Measurements from ENCODE around the gene CASP2.

CASP2 gene

GRCh38 chr7:143287935-143288826 lies at the start of gene CASP2:
TSS of gene CASP2 (plus strand) at chr7:143288351. CDS start at chr7:143288456, 105 bp downstream.
- peak within 1 kb of the TSS; percentile 95 to 96 for H3K4me3 ChIP-seq (ENCODE audit: low read depth in 1 of 2, low read length in 1 of 2)
- peaks cover 32 to 34% of the 10 kb centered on the region in 2 experiments for H3K4me1 ChIP-seq (ENCODE audit: control insufficient read depth in 1 of 2, insufficient read depth in 1 of 2, low read depth in 1 of 2, low read length in 1 of 2)
- TF ChIP-seq, protein P1, sequence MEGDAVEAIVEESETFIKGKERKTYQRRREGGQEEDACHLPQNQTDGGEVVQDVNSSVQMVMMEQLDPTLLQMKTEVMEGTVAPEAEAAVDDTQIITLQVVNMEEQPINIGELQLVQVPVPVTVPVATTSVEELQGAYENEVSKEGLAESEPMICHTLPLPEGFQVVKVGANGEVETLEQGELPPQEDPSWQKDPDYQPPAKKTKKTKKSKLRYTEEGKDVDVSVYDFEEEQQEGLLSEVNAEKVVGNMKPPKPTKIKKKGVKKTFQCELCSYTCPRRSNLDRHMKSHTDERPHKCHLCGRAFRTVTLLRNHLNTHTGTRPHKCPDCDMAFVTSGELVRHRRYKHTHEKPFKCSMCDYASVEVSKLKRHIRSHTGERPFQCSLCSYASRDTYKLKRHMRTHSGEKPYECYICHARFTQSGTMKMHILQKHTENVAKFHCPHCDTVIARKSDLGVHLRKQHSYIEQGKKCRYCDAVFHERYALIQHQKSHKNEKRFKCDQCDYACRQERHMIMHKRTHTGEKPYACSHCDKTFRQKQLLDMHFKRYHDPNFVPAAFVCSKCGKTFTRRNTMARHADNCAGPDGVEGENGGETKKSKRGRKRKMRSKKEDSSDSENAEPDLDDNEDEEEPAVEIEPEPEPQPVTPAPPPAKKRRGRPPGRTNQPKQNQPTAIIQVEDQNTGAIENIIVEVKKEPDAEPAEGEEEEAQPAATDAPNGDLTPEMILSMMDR (IDR thresholded peaks at IDR 0.05) = peak; percentile 47
- no peaks in the 10 kb centered on the region for H3K9me3 ChIP-seq
- no peaks in the 10 kb centered on the region for H3K27me3 ChIP-seq
- H3K27ac ChIP-seq = peak within 1 kb of the TSS; percentile 76
- H3K36me3 ChIP-seq = peaks cover 17% of the 10 kb centered on the region

GRCh38 chr7:143239813-143240212 lies 48.3 kb upstream of the CASP2 start:
- peaks cover 45 to 49% of the 10 kb centered on the region in 2 experiments for H3K4me1 ChIP-seq (ENCODE audit: control insufficient read depth in 1 of 2, insufficient read depth in 1 of 2, low read depth in 1 of 2, low read length in 1 of 2)
- no peaks in the 10 kb centered on the region for H3K36me3 ChIP-seq
- peak overlapping the region; percentile 85 for H3K27ac ChIP-seq
- peak overlapping the region; percentile 46 to 48 for H3K4me3 ChIP-seq (ENCODE audit: low read depth in 1 of 2, low read length in 1 of 2)
- TF ChIP-seq, protein P1 (IDR thresholded peaks at IDR 0.05) = no peak
- no peaks in the 10 kb centered on the region for H3K9me3 ChIP-seq
- no peaks in the 10 kb centered on the region for H3K27me3 ChIP-seq

GRCh38 chr7:143240291-143241168 lies 47.6 kb upstream of the CASP2 start:
- Histone ChIP-seq H3K9me3 (no peaks in the 10 kb centered on the region), H3K27me3 (no peaks in the 10 kb centered on the region), H3K27ac (peak overlapping the region; percentile 85), H3K4me3 (ENCODE audit: low read depth in 1 of 2, low read length in 1 of 2) (peak overlapping the region; percentile 38 to 48), H3K36me3 (no peaks in the 10 kb centered on the region), H3K4me1 (ENCODE audit: control insufficient read depth in 1 of 2, insufficient read depth in 1 of 2, low read depth in 1 of 2, low read length in 1 of 2) (peaks cover 52 to 55% of the 10 kb centered on the region in 2 experiments)
- TF ChIP-seq, protein P1 (IDR thresholded peaks at IDR 0.05) = peak; percentile 91

DNA sequence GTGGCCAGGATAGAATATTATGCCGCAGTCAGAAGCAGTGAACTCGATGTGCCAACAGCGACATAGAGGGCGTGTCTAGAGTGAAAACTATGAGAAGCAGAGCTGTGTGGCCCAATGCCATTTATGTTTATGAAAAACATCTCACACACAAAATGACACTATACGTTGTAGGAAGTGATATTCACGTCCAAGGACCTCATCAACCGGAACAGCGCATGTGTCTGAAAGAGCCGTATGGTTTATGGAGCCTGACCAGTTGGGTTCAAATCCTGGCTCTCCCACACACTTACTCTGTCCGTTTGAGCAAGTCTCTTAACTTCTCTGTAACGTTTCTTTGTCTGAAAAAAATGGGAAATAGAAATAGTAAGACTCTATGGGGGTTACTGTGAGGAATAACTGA lies 45.8 kb upstream of the CASP2 start:
- no peak overlapping the region for H3K4me3 ChIP-seq (ENCODE audit: low read depth in 1 of 2, low read length in 1 of 2)
- no peaks in the 10 kb centered on the region for H3K36me3 ChIP-seq
- no peak overlapping the region for H3K27ac ChIP-seq
- H3K4me1 ChIP-seq (ENCODE audit: control insufficient read depth in 1 of 2, insufficient read depth in 1 of 2, low read depth in 1 of 2, low read length in 1 of 2) = peaks cover 57 to 59% of the 10 kb centered on the region in 2 experiments
- no peaks in the 10 kb centered on the region for H3K9me3 ChIP-seq
- H3K27me3 ChIP-seq = no peaks in the 10 kb centered on the region
- TF ChIP-seq, protein P1 (IDR thresholded peaks at IDR 0.05) = no peak

GRCh38 chr7:143243111-143243510 lies 45.0 kb upstream of the CASP2 start:
- Histone ChIP-seq H3K4me1 (ENCODE audit: control insufficient read depth in 1 of 2, insufficient read depth in 1 of 2, low read depth in 1 of 2, low read length in 1 of 2) (peaks cover 53 to 58% of the 10 kb centered on the region in 2 experiments), H3K27me3 (no peaks in the 10 kb centered on the region), H3K27ac (no peak overlapping the region), H3K4me3 (ENCODE audit: low read depth in 1 of 2, low read length in 1 of 2) (no peak overlapping the region), H3K9me3 (no peaks in the 10 kb centered on the region), H3K36me3 (no peaks in the 10 kb centered on the region)
- TF ChIP-seq, protein P1 (IDR thresholded peaks at IDR 0.05) = no peak

Measured in neutrophil (primary cell).